ENCODE results near the gene ELF2. TPM values are rescaled to one million over a fixed set of nuclear protein-coding genes. Genes with fewer than 3 reads are reported as not detected.

Gene ELF2
- total and polyA plus RNA-seq, 2 of the 8 experiments (the other 6 are each of a cell fraction or from before 2014, with no cell fraction given) = 21.1 to 44.3 TPM

GRCh38 chr4:139142087-139142486 lies 34.9 kb downstream of the ELF2 start:
- POLR2A ChIA-PET (ENCODE audit: partially characterized antibody) = interaction anchor here (1.4 to 2.7 kb wide), 3 partner anchors 12 to 36 kb away, joined by 5 to 10 read pairs (median 7); no protein-coding TSS in a partner anchor
- Histone ChIP-seq H3K56ac (replicated peaks; ENCODE audit: insufficient read length, low read depth, low read length) (no peak overlapping the region), H3K23me2 (ENCODE audit: low read depth, low read length) (no peaks in the 10 kb centered on the region; the same call in 1 of the 2 replicates), H3K23ac (ENCODE audit: insufficient read length) (no peak overlapping the region), H3K14ac (ENCODE audit: insufficient read length) (no peak overlapping the region), H4K8ac (ENCODE audit: extremely low read depth, insufficient read depth, low read length) (no peak overlapping the region), H4K91ac (replicated peaks; ENCODE audit: insufficient read length, low read length) (no peak overlapping the region), H2BK12ac (ENCODE audit: low read depth, low read length) (no peak overlapping the region), H2BK5ac (ENCODE audit: low read depth, low read length) (no peak overlapping the region), H4K5ac (ENCODE audit: insufficient read length, low read depth, low read length) (no peak overlapping the region), H2BK15ac (ENCODE audit: low read length) (no peak overlapping the region), H3K9me3 (ENCODE audit: insufficient read depth in 2 of 2, low read depth in 1 of 2, low read length in 1 of 2) (no peaks in the 10 kb centered on the region), H3K27ac (ENCODE audit: low read depth, low read length) (no peak overlapping the region), H2BK120ac (replicated peaks; ENCODE audit: low read depth, low read length) (no peak overlapping the region), H3K4me1 (replicated peaks in 1 of 4; ENCODE audit: control insufficient read depth in 3 of 4, insufficient read depth in 4 of 4, low read length in 3 of 4) (peaks cover 12 to 21% (median 19%) of the 10 kb centered on the region in 4 experiments), H3K18ac (ENCODE audit: extremely low read depth, low read length) (no peak overlapping the region), H3K79me2 (ENCODE audit: control insufficient read depth in 1 of 2, insufficient read depth in 2 of 2, low read length in 2 of 2) (peaks cover 13 to 80% of the 10 kb centered on the region in 2 experiments), H2AFZ (ENCODE audit: low read length) (no peak overlapping the region), H3K79me1 (ENCODE audit: low read depth, low read length) (peaks cover 10% of the 10 kb centered on the region), H3K4ac (replicated peaks; ENCODE audit: insufficient read length, low read depth, low read length) (no peak overlapping the region), H3K4me3 (ENCODE audit: extremely low read depth in 1 of 4, insufficient read depth in 2 of 4, low read depth in 3 of 4, low read length in 4 of 4) (no peak overlapping the region), H3K9ac (replicated peaks in 1 of 4; ENCODE audit: extremely low read depth in 1 of 4, low read depth in 3 of 4, low read length in 3 of 4) (no peak overlapping the region), H3K4me2 (ENCODE audit: insufficient read depth in 1 of 2, low read depth in 2 of 2, low read length in 2 of 2) (no peak overlapping the region), H4K20me1 (replicated peaks in 1 of 2; ENCODE audit: control insufficient read depth in 1 of 2, insufficient read depth in 2 of 2, low read length in 2 of 2) (peaks cover 0 to 5% of the 10 kb centered on the region in 2 experiments), H2BK20ac (ENCODE audit: low read length) (no peak overlapping the region), H3K36me3 (ENCODE audit: control insufficient read depth in 2 of 4, insufficient read depth in 4 of 4, low read length in 3 of 4) (peaks cover 0 to 10% (median 0%) of the 10 kb centered on the region in 4 experiments; a peak in 1 of 8 replicates), H3K27me3 (replicated peaks in 1 of 4; ENCODE audit: control insufficient read depth in 3 of 4, extremely low read depth in 1 of 4, insufficient read depth in 3 of 4, low read length in 3 of 4) (no peaks in the 10 kb centered on the region), H2AK5ac (ENCODE audit: low read depth, low read length) (no peak overlapping the region)
- DNase-seq (ENCODE audit: low read depth in 1 of 2, low spot score in 2 of 2) (no peak), FAIRE-seq (no peak)
- WGBS, 2 experiments (ENCODE audit: extremely low coverage in 1 of 2, insufficient coverage in 1 of 2, insufficient read length in 1 of 2, insufficient replicate concordance in 2 of 2, low coverage in 1 of 2, low lambda C conversion rate in 2 of 2, missing lambda C conversion rate in 1 of 2) = 94% methylated on average over 1 of the region's 1 CpG; no CpG with 5 or more reads in 1 of the 2 experiments
- no peak for TF ChIP-seq RXRA (IDR thresholded peaks at IDR 0.05; ENCODE audit: insufficient read depth, low read depth, low read length)
- TF ChIP-seq SIRT6 (IDR thresholded peaks at IDR 0.05; ENCODE audit: low read length) = no peak
- no peak for TF ChIP-seq MAFK (IDR thresholded peaks at IDR 0.05; ENCODE audit: low read depth, low read length)
- TF ChIP-seq YY1 (IDR thresholded peaks at IDR 0.05; ENCODE audit: low read depth, low read length) = no peak
- no peak for TF ChIP-seq CBX8 (IDR thresholded peaks at IDR 0.05; ENCODE audit: borderline replicate concordance, low read depth, low read length)
- no peak for TF ChIP-seq BRCA1 (IDR thresholded peaks at IDR 0.05; ENCODE audit: low read depth, low read length)
- TF ChIP-seq POU5F1 (IDR thresholded peaks at IDR 0.05; ENCODE audit: low read depth, low read length) = no peak
- TF ChIP-seq KDM4A (IDR thresholded peaks at IDR 0.05; ENCODE audit: low read depth, low read length, severe bottlenecking) = no peak
- TF ChIP-seq SP1 (IDR thresholded peaks at IDR 0.05; ENCODE audit: low read depth, low read length) = no peak
- TF ChIP-seq CTCF (IDR thresholded peaks at IDR 0.05; ENCODE audit: control extremely low read depth in 1 of 3, insufficient read depth in 1 of 3, low read depth in 1 of 3, low read length in 3 of 3) = no peak
- no peak for TF ChIP-seq ZNF274 (IDR thresholded peaks at IDR 0.05; ENCODE audit: borderline replicate concordance, extremely low read depth, low read length)
- no peak for TF ChIP-seq SUZ12 (IDR thresholded peaks at IDR 0.05; ENCODE audit: low read length)
- CTCF ChIA-PET (ENCODE audit: partially characterized antibody) = interaction anchor here (0.9 to 3.0 kb wide), 3 partner anchors 22 to 90 kb away, joined by 3 to 11 read pairs (median 4); no protein-coding TSS in a partner anchor
